WERI-Rb-1 (cell line): ENCODE results near the gene DHX58.

Experiments used
- DNase-seq: peaks from one replicate; pipeline ENCODE4 v3.0.0-alpha.2; 2020
- H3K27ac ChIP-seq: fragments of 250-450 bp; sonication (Bioruptor Pico); 2 replicates; pipeline ENCODE4 v1.5.1; 2020; ENCODE audit warnings: mild to moderate bottlenecking, moderate library complexity
- H3K27me3 ChIP-seq: fragments of 250-450 bp; sonication (Bioruptor Pico); 2 replicates; pipeline ENCODE4 v1.5.1; 2021; ENCODE audit warnings: mild to moderate bottlenecking, low read depth, moderate library complexity; ENCODE audit not compliant: insufficient read depth, severe bottlenecking
- H3K36me3 ChIP-seq: fragments of 250-450 bp; sonication (Bioruptor Pico); 2 replicates; pipeline ENCODE4 v1.5.1; 2020; ENCODE audit warnings: mild to moderate bottlenecking, moderate library complexity
- H3K4me3 ChIP-seq: 2 replicates; pipeline ENCODE4 v1.5.1; 2011; ENCODE audit warnings: low read depth, mild to moderate bottlenecking, control low read depth, low read length
- H3K9me3 ChIP-seq: fragments of 250-450 bp; sonication (Bioruptor Pico); 2 replicates; pipeline ENCODE4 v1.5.1; 2021; ENCODE audit warnings: mild to moderate bottlenecking, moderate library complexity; ENCODE audit not compliant: severe bottlenecking
- TF ChIP-seq, protein P1 (sequence below): IDR thresholded peaks from 2 replicates; pipeline ENCODE4 v1.5.1; 2011; ENCODE audit warnings: low read depth, mild to moderate bottlenecking, control low read depth, inconsistent platforms, low read length

The DHX58 gene

DNA sequence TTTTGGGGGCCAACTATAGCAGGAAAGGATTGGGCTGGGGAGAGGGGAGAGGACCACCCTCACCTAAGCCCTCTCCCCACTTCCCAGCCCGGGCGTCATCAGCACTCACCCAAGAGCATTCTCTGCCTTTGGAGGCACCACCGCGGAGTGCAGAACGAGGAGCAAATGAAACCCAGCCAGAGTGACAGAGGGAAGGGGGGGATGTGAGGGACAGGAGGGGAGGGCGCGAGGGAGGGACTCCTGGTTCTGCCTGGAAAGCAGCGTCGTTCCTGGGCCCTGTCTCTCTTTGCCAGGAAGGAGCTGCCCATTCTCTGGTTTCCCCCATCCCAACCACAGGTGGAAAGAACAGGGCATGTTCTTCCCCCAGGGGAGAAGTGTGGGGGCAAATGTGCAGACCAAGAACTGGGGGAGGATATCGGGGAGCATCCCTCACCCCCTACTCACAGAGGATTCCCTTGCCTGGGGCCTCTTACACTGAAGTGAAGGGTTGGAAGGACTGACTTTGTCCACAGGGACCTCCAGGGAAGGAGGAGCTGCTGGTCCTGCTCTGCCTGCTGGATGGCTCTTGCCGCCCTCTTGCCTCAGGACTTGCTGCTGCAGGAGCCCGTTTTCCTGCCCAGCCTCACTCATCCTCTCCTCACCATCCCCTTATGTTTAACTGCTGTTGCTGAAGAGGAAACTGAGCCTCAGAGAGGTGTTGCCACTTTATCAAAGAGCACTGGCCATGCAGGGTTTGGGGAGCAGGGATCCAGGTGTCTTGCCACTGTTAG lies 58.6 kb downstream of the DHX58 start:
- no peak for DNase-seq
- TF ChIP-seq, protein P1, sequence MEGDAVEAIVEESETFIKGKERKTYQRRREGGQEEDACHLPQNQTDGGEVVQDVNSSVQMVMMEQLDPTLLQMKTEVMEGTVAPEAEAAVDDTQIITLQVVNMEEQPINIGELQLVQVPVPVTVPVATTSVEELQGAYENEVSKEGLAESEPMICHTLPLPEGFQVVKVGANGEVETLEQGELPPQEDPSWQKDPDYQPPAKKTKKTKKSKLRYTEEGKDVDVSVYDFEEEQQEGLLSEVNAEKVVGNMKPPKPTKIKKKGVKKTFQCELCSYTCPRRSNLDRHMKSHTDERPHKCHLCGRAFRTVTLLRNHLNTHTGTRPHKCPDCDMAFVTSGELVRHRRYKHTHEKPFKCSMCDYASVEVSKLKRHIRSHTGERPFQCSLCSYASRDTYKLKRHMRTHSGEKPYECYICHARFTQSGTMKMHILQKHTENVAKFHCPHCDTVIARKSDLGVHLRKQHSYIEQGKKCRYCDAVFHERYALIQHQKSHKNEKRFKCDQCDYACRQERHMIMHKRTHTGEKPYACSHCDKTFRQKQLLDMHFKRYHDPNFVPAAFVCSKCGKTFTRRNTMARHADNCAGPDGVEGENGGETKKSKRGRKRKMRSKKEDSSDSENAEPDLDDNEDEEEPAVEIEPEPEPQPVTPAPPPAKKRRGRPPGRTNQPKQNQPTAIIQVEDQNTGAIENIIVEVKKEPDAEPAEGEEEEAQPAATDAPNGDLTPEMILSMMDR = no peak
- Histone ChIP-seq H3K27me3 (no peaks in the 10 kb centered on the region), H3K27ac (no peak overlapping the region), H3K9me3 (no peaks in the 10 kb centered on the region), H3K4me3 (no peak overlapping the region), H3K36me3 (no peaks in the 10 kb centered on the region; the same call in 1 of the 2 replicates)

DNA sequence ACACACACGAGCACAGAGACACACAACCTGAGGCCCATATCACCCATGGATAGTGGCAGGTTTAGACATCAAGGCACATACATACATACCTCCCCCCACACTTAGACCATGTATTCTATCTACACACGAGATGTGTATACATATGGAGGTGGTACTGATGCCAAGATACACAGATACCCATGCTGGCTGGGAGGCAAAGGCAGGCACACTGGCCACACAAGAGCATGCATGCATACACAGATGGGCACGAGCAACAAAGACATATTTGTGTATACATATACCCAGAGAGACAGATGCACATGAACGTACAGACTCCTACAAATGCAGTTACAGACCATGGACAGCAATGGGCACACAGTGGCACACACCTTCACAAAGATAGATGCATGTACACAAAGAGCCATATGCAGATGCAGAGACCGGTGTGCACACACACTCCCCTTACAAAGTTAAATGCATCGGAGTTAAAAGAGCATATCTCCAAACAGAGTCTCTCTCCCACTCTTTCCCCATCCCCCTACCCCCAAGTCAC lies 60.1 kb downstream of the DHX58 start:
- H3K27me3 ChIP-seq = no peaks in the 10 kb centered on the region
- DNase-seq = no peak
- no peak overlapping the region for H3K4me3 ChIP-seq
- H3K36me3 ChIP-seq = no peaks in the 10 kb centered on the region; the same call in 1 of the 2 replicates
- no peak overlapping the region for H3K27ac ChIP-seq
- TF ChIP-seq, protein P1 = no peak
- H3K9me3 ChIP-seq = no peaks in the 10 kb centered on the region

DNA sequence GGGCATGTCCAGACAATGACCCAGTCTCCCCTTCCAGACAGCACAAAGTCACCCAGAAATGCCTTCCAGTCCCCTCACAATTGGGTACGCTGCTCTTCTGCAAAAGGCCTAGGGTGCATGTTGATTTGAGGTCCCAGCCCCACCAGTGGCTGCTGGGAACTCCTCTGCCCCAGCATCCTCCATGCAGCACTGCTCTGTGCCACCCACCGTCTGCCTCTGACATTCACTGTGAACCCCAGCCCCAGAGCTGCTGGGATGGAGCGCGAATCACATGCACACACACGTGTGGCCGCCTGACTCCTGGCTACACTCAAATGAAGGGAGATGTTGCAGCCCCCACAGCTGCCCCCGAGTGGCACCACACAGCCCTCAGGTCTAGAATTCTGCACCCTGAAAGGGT lies 60.9 kb downstream of the DHX58 start:
- Histone ChIP-seq H3K27me3 (no peaks in the 10 kb centered on the region), H3K36me3 (no peaks in the 10 kb centered on the region; the same call in 1 of the 2 replicates), H3K4me3 (no peak overlapping the region), H3K27ac (peak overlapping the region; percentile 10), H3K9me3 (no peaks in the 10 kb centered on the region)
- no peak for DNase-seq
- TF ChIP-seq, protein P1 = no peak
